ENCODE results near the gene TMEM202. TPM values are rescaled to one million over a fixed set of nuclear protein-coding genes. Genes with fewer than 3 reads are reported as not detected.
"Not testable (repeated sequence)": the region's sequence is repeated elsewhere in the genome, so short reads cannot be mapped to it uniquely, and the experiment has no call there.

TMEM202 gene
- total and polyA plus RNA-seq, 12 donors, result not detected

- no peak for DNase-seq
- 56 to 85% (median 75%) methylated on average over 3 of the region's 3 CpGs for whole genome bisulfite sequencing, 4 donors
- Histone ChIP-seq H3K27me3 (peaks cover 9% of the 10 kb centered on the region), H3K27ac (no peak overlapping the region), H3K9me3 (replicated peaks in 1 of 3) (no peaks in the 10 kb centered on the region), H3K36me3 (replicated peaks in 1 of 2) (no peaks in the 10 kb centered on the region), H3K4me1 (replicated peaks in 1 of 2) (no peaks in the 10 kb centered on the region), H3K4me3 (no peak overlapping the region)
- TF ChIP-seq, protein P1, sequence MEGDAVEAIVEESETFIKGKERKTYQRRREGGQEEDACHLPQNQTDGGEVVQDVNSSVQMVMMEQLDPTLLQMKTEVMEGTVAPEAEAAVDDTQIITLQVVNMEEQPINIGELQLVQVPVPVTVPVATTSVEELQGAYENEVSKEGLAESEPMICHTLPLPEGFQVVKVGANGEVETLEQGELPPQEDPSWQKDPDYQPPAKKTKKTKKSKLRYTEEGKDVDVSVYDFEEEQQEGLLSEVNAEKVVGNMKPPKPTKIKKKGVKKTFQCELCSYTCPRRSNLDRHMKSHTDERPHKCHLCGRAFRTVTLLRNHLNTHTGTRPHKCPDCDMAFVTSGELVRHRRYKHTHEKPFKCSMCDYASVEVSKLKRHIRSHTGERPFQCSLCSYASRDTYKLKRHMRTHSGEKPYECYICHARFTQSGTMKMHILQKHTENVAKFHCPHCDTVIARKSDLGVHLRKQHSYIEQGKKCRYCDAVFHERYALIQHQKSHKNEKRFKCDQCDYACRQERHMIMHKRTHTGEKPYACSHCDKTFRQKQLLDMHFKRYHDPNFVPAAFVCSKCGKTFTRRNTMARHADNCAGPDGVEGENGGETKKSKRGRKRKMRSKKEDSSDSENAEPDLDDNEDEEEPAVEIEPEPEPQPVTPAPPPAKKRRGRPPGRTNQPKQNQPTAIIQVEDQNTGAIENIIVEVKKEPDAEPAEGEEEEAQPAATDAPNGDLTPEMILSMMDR (IDR thresholded peaks at IDR 0.05), result no peak
- no peak for TF ChIP-seq POLR2A (IDR thresholded peaks at IDR 0.05)
- intact Hi-C loops (cut with DNase I), result no loop called here
These were observed 8.8 kb downstream of the TMEM202 start for GRCh38 chr15:72406936-72407335.

DNA sequence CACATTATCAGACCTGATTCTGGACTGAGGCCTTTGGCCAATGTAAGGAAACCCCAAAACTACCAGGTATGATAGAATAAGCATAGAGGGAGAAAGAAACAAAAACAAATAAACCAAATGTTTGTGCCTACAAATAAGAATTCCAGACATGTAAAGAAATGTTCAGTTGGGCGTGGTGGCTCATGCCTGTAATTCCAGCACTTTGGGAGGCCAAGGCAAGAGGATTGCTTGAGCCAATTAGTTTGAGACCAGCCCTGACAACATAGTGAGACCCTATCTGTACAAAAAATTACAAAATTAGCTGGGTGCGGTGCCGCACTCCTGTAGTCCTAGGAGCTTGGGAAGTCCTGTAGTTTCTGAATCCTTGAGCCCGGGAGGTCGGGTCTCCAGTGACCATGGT lies 13.0 kb downstream of the TMEM202 start:
- H3K4me3 ChIP-seq, result no peak overlapping the region
- H3K36me3 ChIP-seq (replicated peaks in 1 of 2), result no peaks in the 10 kb centered on the region
- no peaks in the 10 kb centered on the region for H3K4me1 ChIP-seq (replicated peaks in 1 of 2)
- no peak overlapping the region for H3K27ac ChIP-seq
- WGBS, 4 donors, result 78 to 91% (median 83%) methylated on average over 5 of the region's 5 CpGs
- intact Hi-C loops (cut with DNase I), result no loop called here
- TF ChIP-seq POLR2A (IDR thresholded peaks at IDR 0.05), result no peak
- TF ChIP-seq, protein P1 (IDR thresholded peaks at IDR 0.05), result no peak
- H3K9me3 ChIP-seq (replicated peaks in 1 of 3), result no peaks in the 10 kb centered on the region
- H3K27me3 ChIP-seq, result peaks cover 9% of the 10 kb centered on the region
- no peak for DNase-seq

DNA sequence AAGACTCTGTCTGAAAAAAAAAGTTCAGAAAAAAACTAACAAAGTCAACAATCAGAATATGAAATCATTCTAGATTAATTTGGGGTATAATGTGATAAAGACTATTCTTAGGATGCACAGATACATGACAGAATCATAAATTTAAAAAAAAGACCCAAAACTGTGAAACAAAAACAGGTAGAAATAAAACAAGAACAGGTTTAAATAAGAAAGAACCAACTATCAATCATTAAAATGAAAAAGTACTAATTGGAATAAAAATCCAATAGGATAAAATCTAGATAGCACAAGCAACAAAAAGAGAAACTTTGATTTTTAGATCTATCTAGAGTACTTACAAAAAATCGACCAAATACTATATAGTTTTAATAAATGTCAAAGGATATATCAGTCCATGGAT lies 13.4 kb downstream of the TMEM202 start:
- Histone ChIP-seq H3K36me3 (replicated peaks in 1 of 2) (no peaks in the 10 kb centered on the region), H3K9me3 (replicated peaks in 1 of 3) (no peaks in the 10 kb centered on the region), H3K27me3 (peaks cover 9% of the 10 kb centered on the region), H3K27ac (no peak overlapping the region), H3K4me3 (no peak overlapping the region), H3K4me1 (replicated peaks in 1 of 2) (no peaks in the 10 kb centered on the region)
- intact Hi-C loops (cut with DNase I), result no loop called here
- TF ChIP-seq, protein P1 (IDR thresholded peaks at IDR 0.05), result no peak
- no peak for TF ChIP-seq POLR2A (IDR thresholded peaks at IDR 0.05)
- DNase-seq, result no peak
- WGBS, 4 donors, result 27 to 47% (median 37%) methylated on average over 1 of the region's 1 CpG

- H3K9me3 ChIP-seq (replicated peaks in 1 of 3); intact Hi-C loops (cut with DNase I); DNase-seq; H3K27ac ChIP-seq; H3K4me3 ChIP-seq; H3K36me3 ChIP-seq (replicated peaks in 1 of 2); H3K27me3 ChIP-seq; H3K4me1 ChIP-seq (replicated peaks in 1 of 2): not testable (repeated sequence)
- 70 to 87% (median 76%) methylated on average over 1 to 3 of the region's 3 CpGs for WGBS, 4 donors
These were observed 15.2 kb downstream of the TMEM202 start for GRCh38 chr15:72413337-72413736.

DNA sequence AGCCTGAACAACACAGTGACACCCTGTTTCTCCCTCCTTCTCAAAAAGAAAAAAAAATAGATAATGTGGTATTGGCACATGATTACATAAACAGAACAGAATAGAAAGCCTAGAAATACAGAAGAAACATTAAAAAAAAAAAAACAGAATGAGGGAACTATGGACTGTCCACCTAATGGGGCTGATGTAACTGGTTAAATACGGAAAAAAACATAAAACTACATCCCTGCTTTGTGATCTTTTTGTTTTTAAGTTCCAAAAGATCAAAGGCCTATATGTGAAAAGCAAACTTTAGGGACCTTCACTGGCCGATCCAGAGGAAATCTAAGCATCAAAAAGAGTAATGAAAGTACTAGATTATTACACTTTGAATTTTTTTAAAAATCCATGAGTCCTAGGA lies 17.2 kb downstream of the TMEM202 start:
- H3K27me3 ChIP-seq, result peaks cover 9% of the 10 kb centered on the region
- TF ChIP-seq POLR2A (IDR thresholded peaks at IDR 0.05), result no peak
- TF ChIP-seq, protein P1 (IDR thresholded peaks at IDR 0.05), result no peak
- H3K4me3 ChIP-seq, result no peak overlapping the region
- 58 to 74% (median 68%) methylated on average over 2 of the region's 2 CpGs for WGBS, 4 donors
- DNase-seq, result no peak
- H3K36me3 ChIP-seq (replicated peaks in 1 of 2), result no peaks in the 10 kb centered on the region
- H3K9me3 ChIP-seq (replicated peaks in 1 of 3), result no peaks in the 10 kb centered on the region
- H3K27ac ChIP-seq, result no peak overlapping the region
- H3K4me1 ChIP-seq (replicated peaks in 1 of 2), result no peaks in the 10 kb centered on the region
- intact Hi-C loops (cut with DNase I), result no loop called here

DNA sequence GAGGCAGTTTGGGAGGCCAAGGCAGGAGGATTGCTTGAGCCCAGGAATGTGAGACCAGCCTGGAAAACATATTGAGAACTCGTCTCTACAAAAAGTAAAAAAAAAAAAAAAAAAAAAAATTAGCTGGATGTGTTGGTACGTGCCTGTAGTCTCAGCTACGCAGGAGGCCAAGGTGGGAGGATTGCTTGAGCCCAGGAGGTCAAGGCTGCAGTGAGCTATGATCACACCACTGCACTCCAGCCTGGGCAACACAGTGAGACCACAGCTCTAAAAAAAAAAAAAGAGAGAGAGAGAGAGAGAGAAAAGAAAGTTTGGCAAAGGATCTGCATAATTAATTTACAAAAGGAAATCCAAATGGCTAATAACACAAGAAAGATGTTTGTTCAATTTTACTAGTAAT lies 21.7 kb downstream of the TMEM202 start:
- H3K9me3 ChIP-seq (replicated peaks in 1 of 3); DNase-seq; intact Hi-C loops (cut with DNase I); H3K27ac ChIP-seq; H3K4me1 ChIP-seq (replicated peaks in 1 of 2); H3K4me3 ChIP-seq; H3K36me3 ChIP-seq (replicated peaks in 1 of 2); H3K27me3 ChIP-seq: not testable (repeated sequence)
- whole genome bisulfite sequencing, 4 donors, result 60 to 76% (median 75%) methylated on average over 3 of the region's 3 CpGs

Data from adrenal gland (tissue), 12 donors.